HepG2 (cell line): Measurements from ENCODE around the gene LUZP2. TPM values are rescaled to one million over a fixed set of nuclear protein-coding genes. Genes with fewer than 3 reads are reported as not detected.

Experiments
- ATAC-seq: fragments of 200-7000 bp; cut with Tn5 transposase; 3 replicates; pipeline ENCODE4 v1.9.1; 2020; ENCODE audit warnings: mild to moderate bottlenecking, moderate library complexity
- BruUV-seq: library from RNA; stranded (reverse); fragments of 400-500 nt; replicated peaks from 2 replicates; lab custom pipeline; 2021; lab: Mats Ljungman, UMichigan
- CTCF ChIA-PET: fragments of 300-600 bp; formaldehyde crosslinking; extraction: SDS; loops from one replicate; lab custom pipeline; 2021; ENCODE audit warnings: low total read pairs, inconsistent platforms, low intra/inter-chr PET ratio; lab: Yijun Ruan, JAX
- POLR2A ChIA-PET: fragments of 350-600 bp; sonication (Branson Sonifier 250); formaldehyde crosslinking; loops from one replicate; lab custom pipeline; 2020; ENCODE audit warnings: antibody characterized with exemption, inconsistent platforms; lab: Yijun Ruan, JAX
- DNase-seq: peaks from one replicate; pipeline ENCODE4 v3.0.0-alpha.2; 2015; ENCODE audit warnings: low spot score
- FAIRE-seq: peaks from 3 replicates; lab custom pipeline; 2011; peaks lifted over from hg19 to GRCh38; lab: Jason Lieb, UNC
- H2AFZ ChIP-seq: one replicate; pipeline ENCODE4 v1.6.1; 2011; ENCODE audit warnings: low read length, inconsistent platforms
- H3K27ac ChIP-seq: fragments of 300-600 bp; 3 replicates; pipeline ENCODE4 v1.8.0; 2011; ENCODE audit warnings: mixed run types, mild to moderate bottlenecking, mixed read lengths, low read length, inconsistent platforms; ENCODE audit not compliant: insufficient read depth; ENCODE audit errors: extremely low read length
- H3K27me3 ChIP-seq, 2 experiments: fragments of 200-600 bp in 1 of 2; 2 replicates in 1 of 2; 3 replicates in 1 of 2; pipeline versions ENCODE4 v1.6.0 to v1.8.0; 2011; ENCODE audit warnings: low read length in 2 of 2, mild to moderate bottlenecking in 2 of 2, moderate library complexity in 2 of 2, inconsistent platforms in 1 of 2; ENCODE audit not compliant: insufficient read depth in 2 of 2, control insufficient read depth in 1 of 2
- H3K36me3 ChIP-seq, 2 experiments: fragments of 200-600 bp in 1 of 2; replicated peaks in 1 of 2; 2 replicates in 1 of 2; 3 replicates in 1 of 2; pipeline versions ENCODE4 v1.5.1 to v1.8.0; 2011; ENCODE audit warnings: low read length in 2 of 2, inconsistent platforms in 1 of 2; ENCODE audit not compliant: insufficient read depth in 2 of 2, control insufficient read depth in 1 of 2
- H3K4me1 ChIP-seq: 2 replicates; pipeline ENCODE4 v1.5.1; 2012; ENCODE audit warnings: low read length, inconsistent platforms; ENCODE audit not compliant: insufficient read depth
- H3K4me2 ChIP-seq: 2 replicates; pipeline ENCODE4 v1.6.0; 2011; ENCODE audit warnings: low read depth, low read length, inconsistent platforms
- H3K4me3 ChIP-seq, 3 experiments: fragments of 200-600 bp in 1 of 3; sonication (generic), shearing (Covaris generic) in 1 of 3; replicated peaks in 1 of 3; 2 replicates each; pipeline ENCODE4 v1.5.1; 2011 to 2016; ENCODE audit warnings: low read length in 3 of 3, inconsistent platforms in 2 of 3, low read depth in 2 of 3, mild to moderate bottlenecking in 2 of 3, control low read depth in 1 of 3, mixed read lengths in 1 of 3; ENCODE audit not compliant: insufficient read depth in 1 of 3
- H3K79me2 ChIP-seq: one replicate; pipeline ENCODE4 v1.6.1; 2011; ENCODE audit warnings: low read length, inconsistent platforms; ENCODE audit not compliant: insufficient read depth
- H3K9ac ChIP-seq: 2 replicates; pipeline ENCODE4 v1.6.0; 2011; ENCODE audit warnings: mild to moderate bottlenecking, low read depth, low read length, inconsistent platforms; ENCODE audit not compliant: insufficient read depth
- H3K9me3 ChIP-seq: 2 replicates; pipeline ENCODE4 v1.5.1; 2012; ENCODE audit warnings: mild to moderate bottlenecking, low read length
- H4K20me1 ChIP-seq: 2 replicates; pipeline ENCODE4 v1.6.0; 2011; ENCODE audit warnings: inconsistent platforms, mild to moderate bottlenecking, low read length, moderate library complexity; ENCODE audit not compliant: insufficient read depth
- ARNTL ChIP-seq: sonication (generic); formaldehyde crosslinking; IDR thresholded peaks from 2 replicates; pipeline ENCODE4 v1.4.0; 2020; ENCODE audit warnings: mild to moderate bottlenecking, missing genetic modification reagents
- BORCS8-MEF2B ChIP-seq: sonication (generic); formaldehyde crosslinking; IDR thresholded peaks from 2 replicates; pipeline ENCODE4 v1.8.0; 2022; ENCODE audit warnings: mild to moderate bottlenecking, missing genetic modification reagents
- CEBPZ ChIP-seq: IDR thresholded peaks from 2 replicates; pipeline ENCODE4 v1.6.1; 2012; ENCODE audit warnings: low read length, improper control_type of control experiment
- KLF16 ChIP-seq, 2 experiments: sonication (generic) in 1 of 2; formaldehyde crosslinking in 1 of 2; IDR thresholded peaks; 2 replicates each; pipeline versions ENCODE4 v1.6.1 to v1.8.0; 2016 to 2023; ENCODE audit warnings: missing genetic modification reagents in 2 of 2, missing compliant biosample characterization in 1 of 2
- MEIS1 ChIP-seq: sonication (generic); formaldehyde crosslinking; IDR thresholded peaks from 2 replicates; pipeline ENCODE4 v1.9.0; 2021; ENCODE audit warnings: mild to moderate bottlenecking, missing genetic modification reagents, moderate library complexity, borderline replicate concordance
- NAIF1 ChIP-seq: sonication (generic); formaldehyde crosslinking; IDR thresholded peaks from 2 replicates; pipeline ENCODE4 v1.5.0; 2020; ENCODE audit warnings: mild to moderate bottlenecking, missing genetic modification reagents, borderline replicate concordance
- RBFOX2 ChIP-seq: fragments of 200-400 bp; formaldehyde crosslinking; IDR thresholded peaks from 2 replicates; pipeline ENCODE4 v1.6.1; 2017; ENCODE audit warnings: low read depth, mild to moderate bottlenecking, low read length
- RBM22 ChIP-seq: fragments of 200-400 bp; formaldehyde crosslinking; optimal IDR thresholded peaks from 2 replicates; pipeline ENCODE3; 2017; ENCODE audit warnings: mild to moderate bottlenecking, low read length, moderate library complexity
- RFX5 ChIP-seq: IDR thresholded peaks from 2 replicates; pipeline ENCODE4 v1.6.1; 2011; ENCODE audit warnings: low read depth, low read length, improper control_type of control experiment
- SNAPC2 ChIP-seq: sonication (generic); formaldehyde crosslinking; IDR thresholded peaks from 2 replicates; pipeline ENCODE4 v1.8.1; 2022; ENCODE audit warnings: mild to moderate bottlenecking, missing genetic modification reagents
- TAF1 ChIP-seq: sonication (generic); formaldehyde crosslinking; IDR thresholded peaks from 2 replicates; pipeline ENCODE4 v1.4.0; 2020; ENCODE audit warnings: missing genetic modification reagents
- ZBTB3 ChIP-seq: sonication (generic); formaldehyde crosslinking; IDR thresholded peaks from 2 replicates; pipeline ENCODE4 v1.4.0; 2020; ENCODE audit warnings: low read depth, mild to moderate bottlenecking, moderate library complexity, missing genetic modification reagents, borderline replicate concordance
- ZNF280B ChIP-seq: sonication (generic); formaldehyde crosslinking; IDR thresholded peaks from 2 replicates; pipeline ENCODE4 v1.5.0; 2020; ENCODE audit warnings: missing genetic modification reagents, mild to moderate bottlenecking, borderline replicate concordance
- ZNF382 ChIP-seq: sonication (generic); formaldehyde crosslinking; IDR thresholded peaks from 2 replicates; pipeline ENCODE4 v1.5.0; 2020; ENCODE audit warnings: missing genetic modification reagents, mild to moderate bottlenecking, borderline replicate concordance
- ZNF841 ChIP-seq: sonication (generic); formaldehyde crosslinking; IDR thresholded peaks from 2 replicates; pipeline ENCODE4 v1.8.1; 2023; ENCODE audit warnings: missing genetic modification reagents, borderline replicate concordance
- WGBS: methylation state at CpG from one replicate; pipeline ENCODE4 v1.1.6; 2017; ENCODE audit warnings: low lambda C conversion rate; 5-methylcytosine and 5-hydroxymethylcytosine counted together
- in situ Hi-C: cut with HindIII; loops from 2 replicates; pipeline ENCODE4 v1.10.0; 2017; ENCODE audit warnings: low pct_unique_long_range_greater_than_20kb; ENCODE audit not compliant: extremely low pct_ligation_motif_present
- intact Hi-C: fragments of 100-400 bp; cut with micrococcal nuclease; formaldehyde crosslinking; loops from one replicate; pipeline ENCODE4 v1.10.0; 2022; ENCODE audit not compliant: unreplicated experiment
- polyA plus RNA-seq, 8 experiments: library from polyadenylated mRNA; depleted of rRNA in 3 of 8; stranded (reverse) in 7 of 8; unstranded in 1 of 8; fragments of >200 nt; fragmentation: Illumina TruSeq in 4 of 8; extraction: Trizol in 4 of 8; gene quantifications; 2 replicates each; pipeline versions ENCODE4 v1.2.1 to v1.2.3, GENCODE V29; 2011 to 2016; ENCODE audit warnings: low read depth in 4 of 8, missing spikeins in 1 of 8, mixed read lengths in 1 of 8; ENCODE audit not compliant: insufficient read depth in 1 of 8
- total RNA-seq, 5 experiments: library from RNA; depleted of rRNA; stranded (reverse); fragments of >200 nt; fragmentation: Illumina TruSeq; extraction: Trizol; gene quantifications; 2 replicates each; pipeline ENCODE4 v1.2.3, GENCODE V29; 2016; ENCODE audit warnings: low read depth in 1 of 5
- TF ChIP-seq, protein P1 (sequence below): sonication (generic); formaldehyde crosslinking; IDR thresholded peaks from 2 replicates; pipeline ENCODE4 v1.5.1; 2020; ENCODE audit warnings: mild to moderate bottlenecking, missing genetic modification reagents, borderline replicate concordance

LUZP2 gene
- total and polyA plus RNA-seq, 2 of the 13 experiments (the other 11 are each of a cell fraction or from before 2014, with no cell fraction given) = not detected

DNA sequence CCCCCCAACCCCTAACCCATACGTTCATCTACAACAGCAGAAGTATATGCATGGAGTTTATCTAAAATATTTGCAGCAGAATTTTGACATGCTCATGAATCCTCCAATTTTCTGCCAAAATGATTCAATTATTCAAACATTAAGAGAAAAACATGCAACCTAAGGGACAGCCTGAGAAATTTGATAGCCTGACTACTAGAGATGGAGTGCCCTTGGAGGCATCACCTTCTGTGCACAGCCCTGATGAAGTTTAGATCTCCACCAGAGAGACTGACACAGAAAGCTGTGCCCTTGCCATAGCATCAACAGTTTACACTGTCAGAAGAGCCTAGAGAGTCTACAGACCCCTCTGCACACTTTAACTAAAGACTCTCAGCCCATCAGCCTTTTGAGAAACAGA is 217.7 kb downstream of the LUZP2 start:
- DNase-seq = no peak
- Histone ChIP-seq H2AFZ (no peak overlapping the region), H3K27me3 (no peaks in the 10 kb centered on the region), H4K20me1 (no peaks in the 10 kb centered on the region), H3K36me3 (no peaks in the 10 kb centered on the region), H3K27ac (no peak overlapping the region), H3K79me2 (no peaks in the 10 kb centered on the region), H3K4me1 (no peaks in the 10 kb centered on the region), H3K4me3 (no peak overlapping the region), H3K9ac (no peak overlapping the region), H3K4me2 (no peak overlapping the region), H3K9me3 (no peaks in the 10 kb centered on the region)
- in situ Hi-C loops (no loop called here), intact Hi-C loops (no loop called here)
- no peak for ATAC-seq
- FAIRE-seq = no peak
- POLR2A ChIA-PET = no interaction called here
- CTCF ChIA-PET = no interaction called here
- 11% methylated on average over 1 of the region's 1 CpG for WGBS
- no TSS peak for BruUV-seq
- no peak for TF ChIP-seq NAIF1 (CRISPR knock-in tag)
- no peak for TF ChIP-seq RBM22
- no peak for TF ChIP-seq ZNF280B (CRISPR knock-in tag)
- TF ChIP-seq ZNF382 = no peak
- TF ChIP-seq SNAPC2 = no peak
- no peak for TF ChIP-seq ZNF841 (CRISPR knock-in tag)
- TF ChIP-seq ZBTB3 (CRISPR knock-in tag) = no peak
- no peak for TF ChIP-seq RFX5
- TF ChIP-seq, protein P1, sequence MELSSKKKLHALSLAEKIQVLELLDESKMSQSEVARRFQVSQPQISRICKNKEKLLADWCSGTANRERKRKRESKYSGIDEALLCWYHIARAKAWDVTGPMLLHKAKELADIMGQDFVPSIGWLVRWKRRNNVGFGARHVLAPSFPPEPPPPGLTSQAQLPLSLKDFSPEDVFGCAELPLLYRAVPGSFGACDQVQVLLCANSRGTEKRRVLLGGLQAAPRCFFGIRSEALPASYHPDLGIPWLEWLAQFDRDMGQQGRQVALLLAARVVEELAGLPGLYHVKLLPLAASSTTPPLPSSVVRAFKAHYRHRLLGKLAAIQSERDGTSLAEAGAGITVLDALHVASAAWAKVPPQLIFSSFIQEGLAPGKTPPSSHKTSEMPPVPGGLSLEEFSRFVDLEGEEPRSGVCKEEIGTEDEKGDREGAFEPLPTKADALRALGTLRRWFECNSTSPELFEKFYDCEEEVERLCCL = no peak
- TF ChIP-seq CEBPZ = no peak
- no peak for TF ChIP-seq KLF16 (CRISPR knock-in tag; IDR thresholded peaks at IDR 0.05)
- TF ChIP-seq TAF1 (CRISPR knock-in tag) = no peak
- no peak for TF ChIP-seq MEIS1
- no peak for TF ChIP-seq ARNTL (CRISPR knock-in tag)
- TF ChIP-seq BORCS8-MEF2B (CRISPR knock-in tag) = no peak
- no peak for TF ChIP-seq RBFOX2
